ENCODE data around the gene LRBA.

- TF ChIP-seq CTCF (conservative IDR thresholded peaks at IDR 0.05; ENCODE audit: low read depth, low read length) (no peak), RFX5 (IDR thresholded peaks at IDR 0.05; ENCODE audit: low read depth, low read length) (no peak), POLR2A (IDR thresholded peaks at IDR 0.05; ENCODE audit: low read depth, low read length) (no peak)
Measured at GRCh38 chr4:150366487-150366999, 648.5 kb downstream of the LRBA start.
